GM06990 (cell line): ENCODE results near the gene IL17F.
A peak's percentile ranks its signal among the peaks of the same experiment; 100 is the strongest.

Experiments used
- DNase-seq: peaks from one replicate; pipeline ENCODE4 v3.0.0-alpha.2; 2011; ENCODE audit not compliant: insufficient read length; ENCODE audit errors: extremely low read depth
- H3K27me3 ChIP-seq: replicated peaks from 2 replicates; pipeline ENCODE4 v1.6.0; 2011; ENCODE audit warnings: low read length; ENCODE audit not compliant: control insufficient read depth, insufficient read depth
- H3K36me3 ChIP-seq: 2 replicates; pipeline ENCODE4 v1.5.1; 2011; ENCODE audit warnings: low read length; ENCODE audit not compliant: control insufficient read depth, insufficient read depth
- H3K4me3 ChIP-seq: replicated peaks from 2 replicates; pipeline ENCODE4 v1.5.1; 2011; ENCODE audit warnings: low read depth, mild to moderate bottlenecking, control low read depth, low read length
- CTCF ChIP-seq: IDR thresholded peaks from 2 replicates; pipeline ENCODE4 v1.5.1; 2011; ENCODE audit warnings: low read length, control low read depth, mild to moderate bottlenecking, inconsistent platforms; ENCODE audit not compliant: insufficient read depth, poor library complexity, severe bottlenecking

The IL17F gene

GRCh38 chr6:52216932-52217575 is 27.2 kb downstream of the IL17F start:
- peak; percentile 11 for DNase-seq
- H3K27me3 ChIP-seq = no peaks in the 10 kb centered on the region
- H3K36me3 ChIP-seq = no peaks in the 10 kb centered on the region
- TF ChIP-seq CTCF = no peak
- H3K4me3 ChIP-seq = no peak overlapping the region

- no peaks in the 10 kb centered on the region for H3K36me3 ChIP-seq
- DNase-seq = no peak
These were observed 28.5 kb downstream of the IL17F start for GRCh38 chr6:52215787-52216186.

GRCh38 chr6:52213127-52213526 is 31.2 kb downstream of the IL17F start:
- peak; percentile 43 for TF ChIP-seq CTCF
- Histone ChIP-seq H3K36me3 (no peaks in the 10 kb centered on the region), H3K27me3 (no peaks in the 10 kb centered on the region), H3K4me3 (no peak overlapping the region)
- DNase-seq = no peak

More at GRCh38 chr6:52215787-52216186, 28.5 kb downstream of the IL17F start:
- H3K27me3 ChIP-seq = no peaks in the 10 kb centered on the region
- no peak for TF ChIP-seq CTCF
- no peak overlapping the region for H3K4me3 ChIP-seq

- DNase-seq = no peak
- no peak for TF ChIP-seq CTCF
- H3K27me3 ChIP-seq = no peaks in the 10 kb centered on the region
- no peak overlapping the region for H3K4me3 ChIP-seq
- H3K36me3 ChIP-seq = no peaks in the 10 kb centered on the region
These were observed 34.1 kb downstream of the IL17F start for GRCh38 chr6:52210227-52210626.

GRCh38 chr6:52209770-52210169 is 34.5 kb downstream of the IL17F start:
- no peak for TF ChIP-seq CTCF
- Histone ChIP-seq H3K36me3 (no peaks in the 10 kb centered on the region), H3K27me3 (no peaks in the 10 kb centered on the region), H3K4me3 (no peak overlapping the region)
- no peak for DNase-seq

- no peak for DNase-seq
- no peak overlapping the region for H3K4me3 ChIP-seq
- H3K27me3 ChIP-seq = no peaks in the 10 kb centered on the region
- no peaks in the 10 kb centered on the region for H3K36me3 ChIP-seq
- TF ChIP-seq CTCF = no peak
These were observed 35.7 kb downstream of the IL17F start for GRCh38 chr6:52208612-52209011.
